ENCODE data around the gene NPAS4.
"Not testable (repeated sequence)": the region's sequence is repeated elsewhere in the genome, so short reads cannot be mapped to it uniquely, and the experiment has no call there.

NPAS4 gene

GRCh38 chr11:66459138-66459778 is 38.4 kb downstream of the NPAS4 start:
- FAIRE-seq, result no peak

- FAIRE-seq, result no peak
These were observed 41.2 kb downstream of the NPAS4 start for GRCh38 chr11:66462010-66462409.

GRCh38 chr11:66462911-66463310 is 42.1 kb downstream of the NPAS4 start:
- no peak for FAIRE-seq

- not testable (repeated sequence) for FAIRE-seq
These were observed 43.3 kb downstream of the NPAS4 start for GRCh38 chr11:66464116-66464515.

GRCh38 chr11:66464916-66465315 is 44.1 kb downstream of the NPAS4 start:
- FAIRE-seq, result no peak

GRCh38 chr11:66465373-66466224 is 44.8 kb downstream of the NPAS4 start:
- no peak for FAIRE-seq

GRCh38 chr11:66466225-66467033 is 45.6 kb downstream of the NPAS4 start, which contains the start of gene PELI3:
TSS of gene PELI3 (plus strand) at chr11:66466905. CDS start at chr11:66468129, 1,224 bp downstream.
- FAIRE-seq, result no peak

- no peak for FAIRE-seq
These were observed 46.3 kb downstream of the NPAS4 start for GRCh38 chr11:66467034-66467659.

GRCh38 chr11:66467756-66468155 is 46.9 kb downstream of the NPAS4 start:
- no peak for FAIRE-seq

- no peak for FAIRE-seq
These were observed 47.9 kb downstream of the NPAS4 start for GRCh38 chr11:66468691-66469090.

GRCh38 chr11:66469441-66469840 is 48.6 kb downstream of the NPAS4 start:
- FAIRE-seq, result no peak

GRCh38 chr11:66470015-66470414 is 49.2 kb downstream of the NPAS4 start:
- FAIRE-seq, result no peak

- no peak for FAIRE-seq
These were observed 50.3 kb downstream of the NPAS4 start for GRCh38 chr11:66471142-66471541.

- no peak for FAIRE-seq
These were observed 51.2 kb downstream of the NPAS4 start for GRCh38 chr11:66472054-66472453.

- FAIRE-seq, result no peak
These were observed 52.3 kb downstream of the NPAS4 start for GRCh38 chr11:66473167-66473566.

- no peak for FAIRE-seq
These were observed 53.0 kb downstream of the NPAS4 start for GRCh38 chr11:66473608-66474515.

- no peak for FAIRE-seq
These were observed 54.7 kb downstream of the NPAS4 start for GRCh38 chr11:66475349-66476172.

Data from islet of Langerhans (tissue), 1 donor.